Muscle layer of colon (tissue), 2 donors: ENCODE measurements around the gene MEG3.

Source experiments
- H3K27ac ChIP-seq: one replicate; pipeline ENCODE4 v1.7.0; 2013; ENCODE audit warnings: low read depth, mild to moderate bottlenecking, low read length, moderate library complexity
- H3K27me3 ChIP-seq, 2 donors: one replicate each; pipeline ENCODE4 v1.7.0; 2013; ENCODE audit warnings: low read length in 2 of 2, mild to moderate bottlenecking in 2 of 2; ENCODE audit not compliant: insufficient read depth in 2 of 2, control insufficient read depth in 1 of 2
- H3K36me3 ChIP-seq: one replicate; pipeline ENCODE4 v1.7.0; 2013; ENCODE audit warnings: mild to moderate bottlenecking, low read length; ENCODE audit not compliant: insufficient read depth
- H3K4me1 ChIP-seq: one replicate; pipeline ENCODE4 v1.7.0; 2013; ENCODE audit warnings: mild to moderate bottlenecking, low read length; ENCODE audit not compliant: insufficient read depth
- H3K4me3 ChIP-seq, 2 donors: one replicate each; pipeline ENCODE4 v1.7.0; 2013; ENCODE audit warnings: low read length in 2 of 2, low read depth in 1 of 2, mild to moderate bottlenecking in 1 of 2, moderate library complexity in 1 of 2
- H3K9ac ChIP-seq: one replicate; pipeline ENCODE4 v1.7.0; 2013; ENCODE audit warnings: low read length
- H3K9me3 ChIP-seq: one replicate; pipeline ENCODE4 v1.7.0; 2013; ENCODE audit warnings: mild to moderate bottlenecking, low read length
- donor health status: abdominal sarcoma.
- donor health status: Adenocarcinoma of cecum.

Gene MEG3

DNA sequence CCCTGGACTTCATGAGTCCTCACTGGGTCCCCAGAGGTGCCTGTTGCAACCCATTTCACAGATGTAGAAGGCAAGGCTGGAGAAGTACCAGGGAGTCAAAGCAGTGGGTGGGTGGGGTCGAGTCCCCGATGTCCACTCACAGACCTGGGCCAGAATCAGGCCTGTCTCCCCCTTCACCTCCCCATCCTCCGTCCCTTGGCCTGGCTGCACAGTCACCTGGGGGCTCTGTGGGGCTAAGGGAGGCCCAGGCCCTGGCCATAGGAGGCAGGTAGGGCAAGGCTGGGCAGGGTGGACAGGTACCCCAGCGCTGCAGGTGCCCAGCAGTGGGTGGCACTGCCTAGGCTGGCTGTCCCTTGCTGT, 48.1 kb downstream of the MEG3 start:
- no peak overlapping the region for H3K27ac ChIP-seq
- H3K9me3 ChIP-seq = no peaks in the 10 kb centered on the region
- peaks cover 0 to 16% of the 10 kb centered on the region in 2 donors for H3K27me3 ChIP-seq
- no peaks in the 10 kb centered on the region for H3K4me1 ChIP-seq
- H3K4me3 ChIP-seq = no peak overlapping the region
- H3K36me3 ChIP-seq = no peaks in the 10 kb centered on the region
- H3K9ac ChIP-seq = no peak overlapping the region

- Histone ChIP-seq H3K36me3 (no peaks in the 10 kb centered on the region), H3K4me1 (no peaks in the 10 kb centered on the region), H3K27ac (no peak overlapping the region), H3K9ac (no peak overlapping the region), H3K4me3 (no peak overlapping the region), H3K9me3 (no peaks in the 10 kb centered on the region), H3K27me3 (peaks cover 0 to 20% of the 10 kb centered on the region in 2 donors)
Observed at GRCh38 chr14:100874411-100875091, 48.6 kb downstream of the MEG3 start.

DNA sequence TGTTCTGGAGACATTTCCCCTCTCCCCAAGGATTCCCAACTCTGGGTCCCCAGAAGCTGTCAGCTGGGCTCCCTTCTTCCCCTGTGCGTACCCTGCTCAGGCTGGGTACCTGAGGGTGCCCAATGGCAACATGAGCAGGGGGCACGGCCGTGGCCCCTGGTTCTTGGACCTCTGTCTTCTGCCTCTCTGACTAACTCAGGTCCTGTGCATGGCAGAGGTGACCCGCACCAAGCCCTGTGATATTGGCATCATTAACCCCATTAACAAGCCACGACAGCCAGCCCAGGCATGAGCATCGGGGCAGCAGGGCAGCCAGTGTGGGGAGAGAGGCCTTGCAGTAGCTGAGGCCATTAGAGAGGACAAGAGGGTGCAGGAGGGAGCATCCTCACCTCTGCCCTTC, 49.2 kb downstream of the MEG3 start:
- Histone ChIP-seq H3K27ac (no peak overlapping the region), H3K9me3 (no peaks in the 10 kb centered on the region), H3K9ac (no peak overlapping the region), H3K4me1 (no peaks in the 10 kb centered on the region), H3K4me3 (no peak overlapping the region), H3K27me3 (peaks cover 0 to 20% of the 10 kb centered on the region in 2 donors), H3K36me3 (no peaks in the 10 kb centered on the region)

DNA sequence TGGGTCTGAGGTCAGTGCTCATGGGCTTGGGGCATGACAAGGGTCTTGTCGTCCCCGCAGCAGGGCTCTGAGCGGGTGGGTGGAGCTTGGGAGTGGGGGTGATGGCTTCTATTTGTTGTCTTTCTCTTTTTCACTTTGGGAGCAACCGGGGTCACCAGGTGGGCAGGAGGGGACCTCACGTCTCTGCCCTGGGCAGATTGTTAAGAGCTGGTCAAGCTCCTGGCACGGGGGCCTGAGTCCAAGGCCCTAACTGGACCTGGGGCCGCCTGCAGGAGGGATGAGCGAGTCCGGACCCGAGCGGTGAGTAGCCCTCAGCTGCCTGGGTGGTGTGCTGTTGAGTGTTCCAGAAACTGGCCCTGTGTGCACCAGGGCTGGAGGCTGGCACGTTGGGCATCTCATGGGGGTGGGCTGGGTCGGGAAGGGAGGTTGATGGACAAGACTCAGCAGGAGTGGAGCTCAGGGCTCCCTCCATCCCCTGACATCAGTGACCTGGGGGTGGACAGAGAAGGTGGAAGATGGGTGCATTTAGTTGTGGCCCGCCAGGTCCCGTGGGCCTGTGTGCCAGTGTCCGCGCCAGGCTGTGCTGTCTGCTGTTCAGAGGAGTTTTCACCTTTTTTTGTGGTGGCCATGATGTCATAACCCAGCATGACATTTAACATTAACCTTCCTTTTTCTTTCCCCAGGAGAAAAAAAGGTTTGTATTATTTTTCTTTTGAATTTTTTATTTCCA, 50.1 kb downstream of the MEG3 start:
- no peaks in the 10 kb centered on the region for H3K9me3 ChIP-seq
- no peak overlapping the region for H3K27ac ChIP-seq
- no peak overlapping the region for H3K4me3 ChIP-seq
- peaks cover 0 to 20% of the 10 kb centered on the region in 2 donors for H3K27me3 ChIP-seq
- no peak overlapping the region for H3K9ac ChIP-seq
- no peaks in the 10 kb centered on the region for H3K4me1 ChIP-seq
- no peaks in the 10 kb centered on the region for H3K36me3 ChIP-seq

- no peaks in the 10 kb centered on the region for H3K9me3 ChIP-seq
- H3K27me3 ChIP-seq = peaks cover 0 to 20% of the 10 kb centered on the region in 2 donors
- no peak overlapping the region for H3K4me3 ChIP-seq
- H3K4me1 ChIP-seq = no peaks in the 10 kb centered on the region
- no peak overlapping the region for H3K27ac ChIP-seq
- H3K36me3 ChIP-seq = no peaks in the 10 kb centered on the region
- no peak overlapping the region for H3K9ac ChIP-seq
Observed at GRCh38 chr14:100878271-100879146, 52.6 kb downstream of the MEG3 start.

DNA sequence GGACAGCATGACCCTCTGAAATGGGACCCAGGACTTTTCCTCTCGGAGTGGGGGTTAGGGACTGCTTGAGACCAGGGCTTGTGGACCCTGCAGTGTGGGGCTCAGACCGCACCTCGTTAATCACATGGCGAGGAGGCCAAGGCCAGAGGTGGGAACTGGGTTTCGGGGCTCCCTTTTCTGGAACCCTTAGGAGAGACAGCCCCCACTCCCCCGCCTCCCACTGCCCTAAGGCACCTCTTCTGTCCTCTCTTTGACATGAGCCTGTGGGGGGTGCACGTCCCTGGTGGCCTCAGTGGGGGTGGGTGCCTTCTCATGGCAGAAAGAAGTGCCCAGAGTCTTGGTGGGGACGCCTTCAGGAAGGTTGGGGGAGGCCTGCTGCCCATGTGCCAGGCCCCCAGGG, 53.3 kb downstream of the MEG3 start:
- Histone ChIP-seq H3K36me3 (no peaks in the 10 kb centered on the region), H3K4me1 (no peaks in the 10 kb centered on the region), H3K4me3 (no peak overlapping the region), H3K27ac (no peak overlapping the region), H3K27me3 (peaks cover 0 to 19% of the 10 kb centered on the region in 2 donors), H3K9ac (no peak overlapping the region), H3K9me3 (no peaks in the 10 kb centered on the region)

DNA sequence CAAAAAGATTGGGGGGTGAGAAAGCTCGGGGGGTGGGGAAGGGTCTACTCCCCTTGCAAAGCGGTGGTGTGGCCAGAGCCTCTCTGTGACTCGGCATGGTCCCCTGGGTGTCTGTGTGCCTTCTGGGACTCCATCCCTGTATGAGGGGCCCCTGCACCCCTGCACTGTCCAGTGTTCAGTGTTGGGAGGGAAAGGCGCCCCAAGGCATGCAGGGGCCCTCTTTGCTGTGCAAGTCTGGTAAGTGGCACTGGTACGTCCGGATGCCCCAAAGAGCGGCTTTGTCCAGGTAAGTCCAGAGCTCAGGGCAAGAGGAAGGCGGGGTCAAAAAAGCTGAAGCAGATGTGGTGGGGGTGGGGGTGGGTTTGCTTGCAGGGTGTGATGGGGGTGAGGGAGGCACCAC, 53.9 kb downstream of the MEG3 start:
- Histone ChIP-seq H3K9me3 (no peaks in the 10 kb centered on the region), H3K4me1 (no peaks in the 10 kb centered on the region), H3K27me3 (peaks cover 0 to 14% of the 10 kb centered on the region in 2 donors), H3K4me3 (no peak overlapping the region), H3K27ac (no peak overlapping the region), H3K9ac (no peak overlapping the region), H3K36me3 (no peaks in the 10 kb centered on the region)

- Histone ChIP-seq H3K4me3 (no peak overlapping the region), H3K27ac (no peak overlapping the region), H3K9ac (no peak overlapping the region), H3K27me3 (peaks cover 0 to 14% of the 10 kb centered on the region in 2 donors), H3K4me1 (no peaks in the 10 kb centered on the region), H3K9me3 (no peaks in the 10 kb centered on the region), H3K36me3 (no peaks in the 10 kb centered on the region)
Observed at GRCh38 chr14:100880271-100881101, 54.6 kb downstream of the MEG3 start.

DNA sequence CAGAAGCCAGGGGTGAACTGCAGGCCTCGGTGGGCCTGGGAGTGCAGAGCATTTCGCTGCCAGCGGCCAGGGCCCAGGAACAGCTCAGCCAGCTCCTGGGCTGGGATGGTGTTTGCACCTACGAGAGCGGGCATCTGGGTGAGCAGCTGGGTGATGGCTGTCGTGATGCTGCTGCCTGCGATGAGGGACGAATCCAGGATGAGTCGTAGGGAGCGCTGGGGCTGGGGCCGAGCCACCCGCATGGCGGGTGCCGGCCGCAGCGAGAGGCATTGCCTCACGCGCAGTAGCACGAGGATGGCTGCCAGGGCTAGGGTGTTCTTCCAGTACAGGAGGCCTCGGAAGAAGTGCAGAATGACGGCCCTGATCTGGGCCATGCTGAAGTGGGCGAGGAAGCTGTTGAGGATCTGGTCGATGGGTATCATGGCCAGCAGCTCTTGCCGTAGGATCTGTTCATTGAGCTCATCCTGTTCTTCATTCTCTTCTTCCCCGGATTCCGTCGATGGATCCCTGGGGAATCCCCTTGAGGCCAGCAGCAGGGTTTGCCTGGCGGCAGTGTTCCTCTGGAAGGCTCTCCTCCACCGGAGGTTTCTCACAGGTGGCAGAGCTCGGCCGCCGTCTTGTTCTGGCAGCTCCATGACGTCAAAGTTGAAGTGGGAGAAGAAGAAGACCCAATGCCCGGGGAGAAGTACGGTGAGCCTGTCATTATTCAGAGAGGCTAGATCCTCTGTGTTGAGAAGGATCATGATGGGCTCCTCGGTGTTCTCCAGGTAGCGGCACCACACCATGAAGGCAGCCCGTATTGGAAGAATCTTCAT, 55.5 kb downstream of the MEG3 start:
- H3K27ac ChIP-seq = no peak overlapping the region
- H3K4me1 ChIP-seq = no peaks in the 10 kb centered on the region
- no peaks in the 10 kb centered on the region for H3K9me3 ChIP-seq
- no peaks in the 10 kb centered on the region for H3K36me3 ChIP-seq
- H3K27me3 ChIP-seq = peaks cover 0 to 14% of the 10 kb centered on the region in 2 donors
- H3K4me3 ChIP-seq = no peak overlapping the region
- H3K9ac ChIP-seq = no peak overlapping the region
